Omental fat pad (tissue), 4 donors: ENCODE results near the gene TMEM214. TPM values are rescaled to one million over a fixed set of nuclear protein-coding genes. Genes with fewer than 3 reads are reported as not detected.

ENCODE experiments used
- ATAC-seq: fragments of 150-250 bp; one replicate; pipeline ENCODE4 v1.9.1; 2016; ENCODE audit warnings: mild to moderate bottlenecking, moderate library complexity; ENCODE audit not compliant: low FRiP score
- DNase-seq: peaks from one replicate; pipeline ENCODE4 v3.0.0-alpha.2; 2019; ENCODE audit warnings: low spot score
- total RNA-seq, 4 donors: library from RNA; depleted of rRNA; stranded (reverse); fragments of >200 nt; gene quantifications; one replicate each; pipeline ENCODE4 v1.1.0, GENCODE V29; 2016
- TF ChIP-seq, protein P1 (sequence below), 3 donors: fragments of 450-650 bp; IDR thresholded peaks; one replicate each; pipeline ENCODE4 v1.5.1; 2016 to 2017; ENCODE audit warnings: antibody characterized with exemption in 3 of 3, mild to moderate bottlenecking in 3 of 3, moderate library complexity in 2 of 3

TMEM214 gene
- total RNA-seq, 4 donors from 2014 or later, result 52.4 to 76.0 (median 64.7) TPM

DNA sequence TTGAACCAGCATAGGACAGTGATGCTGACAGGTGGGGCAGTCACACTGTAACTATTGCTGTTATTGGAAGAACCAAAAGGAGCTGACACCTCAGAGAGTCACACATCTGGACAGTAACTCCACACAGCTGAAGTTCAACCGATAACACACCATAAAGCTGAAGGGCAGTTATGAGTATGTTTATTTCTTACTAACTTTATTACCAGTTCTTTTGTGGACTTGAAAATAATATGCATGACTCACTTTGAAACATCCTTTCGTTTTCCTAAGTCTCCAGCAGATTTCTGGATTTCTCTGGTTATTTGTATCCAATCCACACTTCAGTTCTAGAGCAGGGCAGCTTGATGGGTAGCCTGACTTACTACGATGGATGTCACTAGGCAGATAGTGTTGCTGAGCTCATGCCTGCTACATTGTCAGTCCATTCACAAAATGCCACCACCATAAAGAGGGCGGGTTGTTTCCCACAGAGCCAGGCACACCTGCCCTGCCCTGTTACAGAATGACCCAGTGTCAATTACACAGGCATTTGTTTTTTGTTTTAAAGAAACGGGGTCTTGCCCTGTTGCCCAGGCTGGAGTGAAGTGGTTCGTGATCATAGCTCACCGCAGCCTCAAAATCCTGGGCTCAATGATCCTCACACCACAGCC is 10.3 kb downstream of the TMEM214 start:
- ATAC-seq (no peak), DNase-seq (no peak)
- TF ChIP-seq, protein P1, sequence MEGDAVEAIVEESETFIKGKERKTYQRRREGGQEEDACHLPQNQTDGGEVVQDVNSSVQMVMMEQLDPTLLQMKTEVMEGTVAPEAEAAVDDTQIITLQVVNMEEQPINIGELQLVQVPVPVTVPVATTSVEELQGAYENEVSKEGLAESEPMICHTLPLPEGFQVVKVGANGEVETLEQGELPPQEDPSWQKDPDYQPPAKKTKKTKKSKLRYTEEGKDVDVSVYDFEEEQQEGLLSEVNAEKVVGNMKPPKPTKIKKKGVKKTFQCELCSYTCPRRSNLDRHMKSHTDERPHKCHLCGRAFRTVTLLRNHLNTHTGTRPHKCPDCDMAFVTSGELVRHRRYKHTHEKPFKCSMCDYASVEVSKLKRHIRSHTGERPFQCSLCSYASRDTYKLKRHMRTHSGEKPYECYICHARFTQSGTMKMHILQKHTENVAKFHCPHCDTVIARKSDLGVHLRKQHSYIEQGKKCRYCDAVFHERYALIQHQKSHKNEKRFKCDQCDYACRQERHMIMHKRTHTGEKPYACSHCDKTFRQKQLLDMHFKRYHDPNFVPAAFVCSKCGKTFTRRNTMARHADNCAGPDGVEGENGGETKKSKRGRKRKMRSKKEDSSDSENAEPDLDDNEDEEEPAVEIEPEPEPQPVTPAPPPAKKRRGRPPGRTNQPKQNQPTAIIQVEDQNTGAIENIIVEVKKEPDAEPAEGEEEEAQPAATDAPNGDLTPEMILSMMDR (IDR thresholded peaks at IDR 0.05), result no peak

DNA sequence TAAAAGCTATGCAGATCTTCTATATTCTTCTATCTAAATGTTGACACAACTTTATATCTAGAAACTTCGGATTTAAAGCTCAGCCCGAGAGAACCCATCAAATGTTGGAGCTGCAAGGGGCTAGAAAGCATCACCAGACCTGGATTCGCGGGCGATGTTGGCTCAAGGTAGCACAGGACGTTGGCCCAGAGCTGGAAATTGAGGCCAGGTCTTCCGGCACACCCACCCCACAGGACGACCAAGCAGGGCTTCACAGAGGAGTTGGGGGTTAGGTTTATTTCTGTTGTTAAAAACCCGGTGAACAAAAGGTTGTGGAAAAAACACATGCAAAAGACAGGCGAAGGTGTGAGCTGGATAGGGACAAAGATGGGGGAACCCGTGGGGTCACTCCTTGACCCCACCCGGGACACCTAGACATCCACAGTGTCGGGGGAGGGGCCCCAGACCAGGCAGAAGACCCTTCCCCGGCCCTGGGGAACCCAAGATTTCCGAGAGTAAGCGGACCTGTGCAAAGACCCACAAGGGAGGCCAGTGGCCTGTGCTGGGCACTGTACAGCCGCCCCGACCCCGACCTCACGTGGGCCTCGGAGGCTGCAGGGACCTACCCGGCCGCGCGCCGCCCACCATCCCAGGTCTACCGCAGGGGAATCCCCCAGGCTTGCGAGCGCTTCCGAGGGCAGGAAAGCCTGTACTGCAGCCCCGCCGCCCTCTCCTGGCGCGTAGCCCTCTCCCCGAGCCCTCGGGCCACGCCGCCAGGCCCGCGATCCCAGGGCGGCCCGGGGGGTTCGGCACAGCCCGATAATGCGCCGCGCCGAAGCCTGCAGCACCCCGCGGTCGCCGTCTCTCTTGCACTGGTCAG is 16.9 kb downstream of the TMEM214 start:
- ATAC-seq (peak; percentile 44), DNase-seq (no peak)
- TF ChIP-seq, protein P1 (IDR thresholded peaks at IDR 0.05), result no peak

DNA sequence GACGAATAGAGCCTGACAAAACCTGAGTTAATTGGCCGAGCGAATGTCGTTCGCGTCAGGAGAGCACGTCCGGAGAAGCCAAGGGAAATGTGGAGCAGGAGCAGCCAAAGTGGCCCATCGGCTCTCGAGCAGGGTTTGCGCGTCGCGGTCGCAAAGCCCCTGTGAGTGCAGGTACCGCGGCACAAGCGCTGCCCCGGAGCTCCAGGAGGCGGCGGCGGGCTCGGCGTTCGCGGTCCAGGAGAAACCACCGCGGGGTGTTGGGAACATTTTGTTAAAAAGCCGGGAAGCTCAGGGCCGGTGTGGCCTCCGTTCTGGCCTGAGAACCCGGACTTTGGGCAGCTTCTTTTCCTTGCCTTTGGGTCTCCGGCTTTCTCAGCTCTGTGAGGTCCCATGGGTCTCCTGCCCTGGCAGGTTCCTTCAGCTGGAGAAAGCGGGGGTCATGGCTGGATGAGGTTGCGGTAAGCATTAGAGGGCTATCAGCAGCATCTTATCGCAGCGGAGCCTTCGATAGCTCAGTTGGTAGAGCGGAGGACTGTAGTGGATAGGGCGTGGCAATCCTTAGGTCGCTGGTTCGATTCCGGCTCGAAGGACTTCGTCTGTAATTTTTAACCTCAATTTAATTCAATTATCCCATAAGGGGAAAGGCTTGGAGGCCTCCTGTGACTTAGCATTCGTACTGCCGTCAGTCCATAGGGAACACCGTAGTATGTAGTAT is 17.7 kb downstream of the TMEM214 start:
- peak; percentile 81 for ATAC-seq

DNA sequence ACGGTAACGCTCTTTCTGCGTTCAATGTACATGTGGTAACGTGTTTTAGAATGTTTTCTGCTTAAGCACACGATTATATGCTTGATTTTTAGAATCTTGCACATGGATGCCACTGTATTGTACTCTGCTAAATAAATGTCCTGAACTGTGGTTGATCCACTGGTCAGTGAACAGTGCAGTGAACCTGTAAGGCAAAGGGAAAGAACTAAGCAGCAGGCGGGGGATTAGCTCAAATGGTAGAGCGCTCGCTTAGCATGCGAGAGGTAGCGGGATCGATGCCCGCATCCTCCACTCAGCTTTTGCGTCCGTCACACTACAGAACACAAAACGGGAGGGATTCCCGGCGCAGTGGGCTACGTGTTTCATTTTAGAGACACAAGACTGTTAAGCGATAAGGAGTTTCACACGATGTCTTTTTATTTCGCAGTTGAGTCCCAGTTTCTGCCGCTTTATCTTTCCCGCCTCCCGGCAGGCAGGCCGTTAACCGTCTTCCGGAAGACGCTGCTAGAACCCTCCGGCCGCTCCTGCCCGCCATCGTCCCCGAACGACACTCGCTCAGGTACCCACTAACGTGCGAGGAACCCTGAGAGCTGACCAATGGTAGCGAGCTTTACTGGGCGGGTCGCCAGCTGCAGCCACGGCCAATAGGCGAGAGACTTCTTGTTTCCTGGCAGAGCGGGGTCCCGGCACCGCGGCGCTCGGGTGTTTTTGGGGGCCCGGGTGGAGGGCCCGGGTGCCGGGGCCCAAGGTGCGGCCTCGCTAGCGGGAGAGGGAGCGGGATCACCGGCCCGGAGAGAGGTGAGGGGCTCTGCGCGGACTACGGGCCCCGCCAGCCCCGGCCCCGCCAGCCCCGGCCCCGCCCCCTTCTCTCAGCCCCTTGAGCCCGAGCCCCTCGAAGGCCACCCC is 18.5 kb downstream of the TMEM214 start, which contains the start of gene AGBL5:
Gene AGBL5, plus strand, starts transcription at position 673 of the 906 bp plus-strand sequence. CDS start 1,291 bp downstream, outside the sequence.
- peak; percentile 84 for ATAC-seq
- TF ChIP-seq, protein P1 (IDR thresholded peaks at IDR 0.05), result no peak
- peak; percentile 93 for DNase-seq

More for the DNA sequence above, 17.7 kb downstream of the TMEM214 start:
- peak; percentile 95 for DNase-seq
- TF ChIP-seq, protein P1 (IDR thresholded peaks at IDR 0.05), result no peak

DNA sequence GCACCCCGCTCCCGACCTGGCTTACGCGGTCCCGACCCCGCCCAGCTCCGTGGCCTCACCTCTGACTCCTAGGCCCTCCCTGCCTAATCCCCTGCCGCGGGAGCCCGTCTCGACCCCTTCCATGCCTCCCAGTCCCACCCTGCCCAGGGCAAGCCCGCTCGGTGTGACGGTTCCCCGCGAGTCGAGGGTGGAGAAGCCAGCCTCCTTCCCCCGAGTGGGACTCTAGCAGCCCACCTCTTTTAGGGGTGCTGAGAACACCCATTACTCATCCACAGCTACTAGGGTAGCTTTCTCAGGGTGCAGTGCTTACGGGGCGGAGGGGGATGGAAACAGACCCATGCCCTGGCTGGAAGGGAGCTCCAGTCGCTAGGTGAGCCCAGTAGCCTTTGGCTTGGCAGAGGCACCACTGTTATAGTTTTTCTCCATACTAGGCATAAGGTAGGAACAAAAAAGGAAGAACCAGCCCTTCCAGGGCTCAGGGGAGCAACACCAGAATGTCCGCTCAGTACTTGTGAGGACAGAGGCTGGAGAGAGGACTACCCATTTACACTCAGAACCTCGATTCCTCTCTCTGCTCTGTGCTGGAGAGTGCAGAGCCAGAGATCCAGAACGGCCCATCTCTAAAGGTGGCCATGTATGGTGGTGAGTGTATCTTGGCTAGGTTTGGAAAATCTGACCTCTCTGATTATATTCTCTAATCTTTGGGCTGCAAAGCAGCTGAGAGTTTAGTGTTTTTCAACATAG is 19.3 kb downstream of the TMEM214 start:
- TF ChIP-seq, protein P1 (IDR thresholded peaks at IDR 0.05), result no peak
- DNase-seq (no peak), ATAC-seq (peak; percentile 2)
